ENCODE results near the gene MXD1. TPM values are rescaled to one million over a fixed set of nuclear protein-coding genes. Genes with fewer than 3 reads are reported as not detected.

Gene MXD1
- total and polyA plus RNA-seq, 2 of the 4 experiments (the other 2 are of a cell fraction) = 2.0 to 3.7 TPM

DNA sequence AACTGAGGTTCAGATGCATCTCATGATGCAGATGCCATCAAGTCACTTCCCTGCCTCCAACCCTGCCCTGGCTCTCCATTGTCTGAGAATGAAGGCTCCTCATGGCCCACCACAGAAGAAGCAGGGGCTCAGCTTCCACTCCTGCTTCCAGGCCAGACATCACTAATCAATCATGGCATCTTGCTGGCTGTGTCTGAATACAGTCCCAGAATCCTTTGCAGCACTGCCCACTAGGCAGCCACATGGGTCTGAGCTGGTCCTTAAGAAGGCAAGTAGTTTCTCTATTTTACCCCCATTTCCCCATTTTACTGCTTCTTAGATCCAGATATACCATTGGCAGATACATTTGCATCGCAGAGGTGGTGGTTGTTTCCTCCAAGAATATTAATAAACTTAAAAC, 39.2 kb downstream of the MXD1 start:
- no peak overlapping the region for H4K8ac ChIP-seq (ENCODE audit: low read depth in 2 of 2, low read length in 2 of 2)

More for the DNA sequence above, 39.2 kb downstream of the MXD1 start:
- BruUV-seq (replicated peaks) = no TSS peak
- Histone ChIP-seq H3K9me1 (ENCODE audit: insufficient read depth, low read length) (peaks cover 6% of the 10 kb centered on the region; the same call in 1 of the 2 replicates), H2BK15ac (ENCODE audit: low read depth, low read length) (no peak overlapping the region), H3K14ac (replicated peaks; ENCODE audit: low read depth, low read length) (no peak overlapping the region), H3K79me1 (ENCODE audit: low read depth in 1 of 2, low read length in 2 of 2) (no peaks in the 10 kb centered on the region), H3K23ac (ENCODE audit: low read depth, low read length) (no peak overlapping the region), H2AK9ac (replicated peaks; ENCODE audit: low read depth, low read length, poor library complexity) (no peak overlapping the region), H3K56ac (ENCODE audit: extremely low read depth, insufficient read depth, low read length) (no peak overlapping the region), H3K9ac (ENCODE audit: low read depth, low read length) (no peak overlapping the region), H3K27ac (ENCODE audit: insufficient read depth, low read length) (no peak overlapping the region), H3K4me2 (ENCODE audit: low read depth, low read length) (no peak overlapping the region), H3K4me3 (ENCODE audit: insufficient read depth, low read depth, low read length) (no peak overlapping the region), H2BK20ac (ENCODE audit: low read depth, low read length) (no peak overlapping the region), H3K4ac (ENCODE audit: low read depth, low read length) (no peak overlapping the region), H3K36me3 (ENCODE audit: control insufficient read depth, insufficient read depth, low read length) (no peaks in the 10 kb centered on the region), H2BK120ac (ENCODE audit: low read depth, low read length) (no peak overlapping the region), H3K9me3 (ENCODE audit: control insufficient read depth, insufficient read depth, low read length) (no peaks in the 10 kb centered on the region), H2AFZ (replicated peaks; ENCODE audit: low read length, poor library complexity) (no peak overlapping the region), H2BK5ac (ENCODE audit: low read depth, low read length, poor library complexity, severe bottlenecking) (no peak overlapping the region), H2AK5ac (ENCODE audit: low read depth, low read length) (no peak overlapping the region), H3K4me1 (ENCODE audit: control insufficient read depth, insufficient read depth, low read length) (no peaks in the 10 kb centered on the region), H4K20me1 (ENCODE audit: insufficient read depth, low read length) (no peaks in the 10 kb centered on the region), H3K27me3 (ENCODE audit: control insufficient read depth, insufficient read depth, low read length) (peaks cover 27% of the 10 kb centered on the region), H4K5ac (ENCODE audit: low read depth, low read length) (no peak overlapping the region), H4K91ac (ENCODE audit: insufficient read depth, low read depth, low read length) (no peak overlapping the region), H3K18ac (ENCODE audit: low read depth, low read length) (no peak overlapping the region)
- DNase-seq (no peak), ATAC-seq (ENCODE audit: low read depth) (no peak)
- no CpG with 5 or more reads among the region's 1 CpG for WGBS, 2 experiments (ENCODE audit: extremely low coverage in 2 of 2, insufficient read length in 1 of 2)
- dilution Hi-C loops (cut with HindIII; ENCODE audit: low sequenced_read_pairs, unreplicated experiment) = no loop called here
- in situ Hi-C loops (cut with MboI; ENCODE audit: low sequenced_read_pairs) = no loop called here
- TF ChIP-seq, protein P1, sequence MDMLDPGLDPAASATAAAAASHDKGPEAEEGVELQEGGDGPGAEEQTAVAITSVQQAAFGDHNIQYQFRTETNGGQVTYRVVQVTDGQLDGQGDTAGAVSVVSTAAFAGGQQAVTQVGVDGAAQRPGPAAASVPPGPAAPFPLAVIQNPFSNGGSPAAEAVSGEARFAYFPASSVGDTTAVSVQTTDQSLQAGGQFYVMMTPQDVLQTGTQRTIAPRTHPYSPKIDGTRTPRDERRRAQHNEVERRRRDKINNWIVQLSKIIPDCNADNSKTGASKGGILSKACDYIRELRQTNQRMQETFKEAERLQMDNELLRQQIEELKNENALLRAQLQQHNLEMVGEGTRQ (IDR thresholded peaks at IDR 0.05; ENCODE audit: low read depth, low read length) = no peak
- TF ChIP-seq RFX5 (IDR thresholded peaks at IDR 0.05; ENCODE audit: low read depth, low read length) (no peak), POLR2A (IDR thresholded peaks at IDR 0.05; ENCODE audit: low read depth, low read length) (no peak), BHLHE40 (IDR thresholded peaks at IDR 0.05; ENCODE audit: low read depth, low read length) (no peak), CEBPB (IDR thresholded peaks at IDR 0.05; ENCODE audit: low read depth, low read length) (no peak), CHD1 (IDR thresholded peaks at IDR 0.05; ENCODE audit: low read depth, low read length) (no peak), MAZ (IDR thresholded peaks at IDR 0.05; ENCODE audit: borderline replicate concordance, low read depth, low read length) (no peak), RAD21 (IDR thresholded peaks at IDR 0.05; ENCODE audit: low read length) (no peak)
- TF ChIP-seq, protein P2, sequence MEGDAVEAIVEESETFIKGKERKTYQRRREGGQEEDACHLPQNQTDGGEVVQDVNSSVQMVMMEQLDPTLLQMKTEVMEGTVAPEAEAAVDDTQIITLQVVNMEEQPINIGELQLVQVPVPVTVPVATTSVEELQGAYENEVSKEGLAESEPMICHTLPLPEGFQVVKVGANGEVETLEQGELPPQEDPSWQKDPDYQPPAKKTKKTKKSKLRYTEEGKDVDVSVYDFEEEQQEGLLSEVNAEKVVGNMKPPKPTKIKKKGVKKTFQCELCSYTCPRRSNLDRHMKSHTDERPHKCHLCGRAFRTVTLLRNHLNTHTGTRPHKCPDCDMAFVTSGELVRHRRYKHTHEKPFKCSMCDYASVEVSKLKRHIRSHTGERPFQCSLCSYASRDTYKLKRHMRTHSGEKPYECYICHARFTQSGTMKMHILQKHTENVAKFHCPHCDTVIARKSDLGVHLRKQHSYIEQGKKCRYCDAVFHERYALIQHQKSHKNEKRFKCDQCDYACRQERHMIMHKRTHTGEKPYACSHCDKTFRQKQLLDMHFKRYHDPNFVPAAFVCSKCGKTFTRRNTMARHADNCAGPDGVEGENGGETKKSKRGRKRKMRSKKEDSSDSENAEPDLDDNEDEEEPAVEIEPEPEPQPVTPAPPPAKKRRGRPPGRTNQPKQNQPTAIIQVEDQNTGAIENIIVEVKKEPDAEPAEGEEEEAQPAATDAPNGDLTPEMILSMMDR (conservative IDR thresholded peaks at IDR 0.05; ENCODE audit: low read depth, low read length) = no peak
- POLR2A ChIA-PET (ENCODE audit: unreplicated experiment) = no interaction called here
- CTCF ChIA-PET = interaction anchor here (0.8 kb wide), 1 partner anchor 7 kb away, joined by 3 read pairs; no protein-coding TSS in a partner anchor
- intact Hi-C loops (cut with micrococcal nuclease) = no loop called here
